Omental fat pad (tissue), 4 donors: ENCODE data around the gene PALM3. TPM values are rescaled to one million over a fixed set of nuclear protein-coding genes. Genes with fewer than 3 reads are reported as not detected.

Experiments
- ATAC-seq: fragments of 150-250 bp; one replicate; pipeline ENCODE4 v1.9.1; 2016; ENCODE audit warnings: mild to moderate bottlenecking, moderate library complexity; ENCODE audit not compliant: low FRiP score
- DNase-seq: peaks from one replicate; pipeline ENCODE4 v3.0.0-alpha.2; 2019; ENCODE audit warnings: low spot score
- CTCF ChIP-seq, 3 donors: fragments of 450-650 bp; IDR thresholded peaks; one replicate each; pipeline ENCODE4 v1.5.1; 2016 to 2017; ENCODE audit warnings: antibody characterized with exemption in 3 of 3, mild to moderate bottlenecking in 3 of 3, moderate library complexity in 2 of 3
- total RNA-seq, 4 donors: library from RNA; depleted of rRNA; stranded (reverse); fragments of >200 nt; gene quantifications; one replicate each; pipeline ENCODE4 v1.1.0, GENCODE V29; 2016

PALM3 gene
- total RNA-seq, 4 donors from 2014 or later, result not detected

DNA sequence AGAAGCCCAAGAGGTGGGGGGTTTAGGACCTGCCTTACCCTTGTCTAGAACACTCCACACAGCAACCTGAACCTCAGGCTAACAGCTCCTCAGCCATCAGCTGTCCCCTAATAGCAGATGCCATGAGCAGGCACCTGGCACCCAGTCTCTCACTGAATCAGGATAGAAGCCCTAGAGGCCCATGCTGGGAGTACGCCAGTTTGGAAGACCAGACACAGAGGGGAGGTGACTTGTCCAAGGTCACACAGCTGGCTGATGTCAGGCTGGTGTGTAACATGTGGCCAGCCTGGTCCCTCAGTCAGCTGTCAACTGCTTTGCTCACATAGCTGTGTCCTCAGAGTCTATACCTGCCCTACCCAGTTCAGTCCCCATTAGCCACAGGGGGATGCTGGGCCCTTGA, 41.4 kb upstream of the PALM3 start:
- TF ChIP-seq CTCF (IDR thresholded peaks at IDR 0.05), result no peak
- ATAC-seq, result no peak
- no peak for DNase-seq

- no peak for TF ChIP-seq CTCF (IDR thresholded peaks at IDR 0.05)
- no peak for DNase-seq
- no peak for ATAC-seq
Observed at GRCh38 chr19:14102756-14103155, 40.9 kb upstream of the PALM3 start.

GRCh38 chr19:14102102-14102696, 40.3 kb upstream of the PALM3 start:
- ATAC-seq (no peak), DNase-seq (no peak)
- no peak for TF ChIP-seq CTCF (IDR thresholded peaks at IDR 0.05)

DNA sequence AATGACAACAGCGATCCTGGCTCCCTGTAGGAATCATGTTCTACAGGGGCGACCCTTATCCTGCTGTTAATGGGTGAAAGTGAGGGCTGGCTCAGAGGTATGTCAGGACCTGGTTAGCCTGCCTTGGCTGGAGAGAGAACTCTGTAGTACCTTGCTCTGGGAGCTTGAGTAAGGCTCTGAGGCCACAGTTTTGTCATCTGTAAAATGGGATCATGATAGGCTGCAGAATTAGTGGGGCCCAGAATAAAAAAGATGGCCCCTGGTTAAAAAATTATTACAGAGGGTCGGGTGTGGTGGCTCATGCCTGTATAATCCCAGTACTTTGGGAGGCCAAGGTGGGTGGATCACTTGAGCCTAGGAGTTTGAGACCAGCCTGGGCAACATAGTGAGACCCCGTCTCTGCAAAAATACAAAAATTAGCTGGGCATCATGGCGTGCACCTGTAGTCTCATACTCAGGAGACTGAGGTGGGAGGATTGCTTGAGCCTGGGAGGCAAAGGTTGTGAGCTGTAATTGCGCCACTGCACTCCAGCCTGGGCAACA, 39.2 kb upstream of the PALM3 start:
- ATAC-seq (no peak), DNase-seq (no peak)
- no peak for TF ChIP-seq CTCF (IDR thresholded peaks at IDR 0.05)

GRCh38 chr19:14097532-14098151, 35.8 kb upstream of the PALM3 start:
- DNase-seq (no peak), ATAC-seq (peak; percentile 22)
- TF ChIP-seq CTCF (IDR thresholded peaks at IDR 0.05), result no peak

- TF ChIP-seq CTCF (IDR thresholded peaks at IDR 0.05), result no peak
- ATAC-seq (no peak), DNase-seq (no peak)
Observed at GRCh38 chr19:14096272-14096992, 34.6 kb upstream of the PALM3 start.
